Hypothalamus (tissue), 51 donors: ENCODE measurements around the gene GRM1.

Experiments
- DNase-seq, 51 donors: peaks; one replicate each; lab custom pipeline; 2025; lab: John Stamatoyannopoulos, UW

The GRM1 gene

GRCh38 chr6:146095481-146095880 is 66.6 kb downstream of the GRM1 start:
- no peak for DNase-seq

- no peak for DNase-seq
Measured at GRCh38 chr6:146097586-146097985, 68.7 kb downstream of the GRM1 start.

GRCh38 chr6:146100776-146101175 is 71.9 kb downstream of the GRM1 start:
- no peak for DNase-seq

GRCh38 chr6:146103416-146104072 is 74.7 kb downstream of the GRM1 start:
- DNase-seq: no peak

GRCh38 chr6:146106532-146106931 is 77.7 kb downstream of the GRM1 start:
- DNase-seq: no peak

- no peak for DNase-seq
Measured at GRCh38 chr6:146110990-146111389, 82.1 kb downstream of the GRM1 start.

- DNase-seq: no peak
Measured at GRCh38 chr6:146111881-146112450, 83.1 kb downstream of the GRM1 start.

- no peak for DNase-seq
Measured at GRCh38 chr6:146113084-146113623, 84.3 kb downstream of the GRM1 start.

GRCh38 chr6:146123616-146124015 is 94.8 kb downstream of the GRM1 start:
- no peak for DNase-seq

- DNase-seq: no peak
Measured at GRCh38 chr6:146127447-146128215, 98.8 kb downstream of the GRM1 start.

GRCh38 chr6:146133866-146134265 is 105.0 kb downstream of the GRM1 start:
- DNase-seq: no peak

- DNase-seq: no peak
Measured at GRCh38 chr6:146135167-146135566, 106.3 kb downstream of the GRM1 start.

GRCh38 chr6:146146836-146147235 is 118.0 kb downstream of the GRM1 start:
- DNase-seq: no peak

- no peak for DNase-seq
Measured at GRCh38 chr6:146149770-146150169, 120.9 kb downstream of the GRM1 start.

- no peak for DNase-seq
Measured at GRCh38 chr6:146153040-146153758, 124.3 kb downstream of the GRM1 start.

GRCh38 chr6:146154197-146154596 is 125.3 kb downstream of the GRM1 start:
- DNase-seq: no peak

- DNase-seq: no peak
Measured at GRCh38 chr6:146161664-146162063, 132.8 kb downstream of the GRM1 start.

GRCh38 chr6:146169872-146170271 is 141.0 kb downstream of the GRM1 start:
- no peak for DNase-seq

GRCh38 chr6:146177785-146178184 is 148.9 kb downstream of the GRM1 start:
- DNase-seq: no peak

- DNase-seq: no peak
Measured at GRCh38 chr6:146183831-146184230, 155.0 kb downstream of the GRM1 start.

- DNase-seq: no peak
Measured at GRCh38 chr6:146184701-146185100, 155.8 kb downstream of the GRM1 start.
